ENCODE measurements around the gene ME3.

The ME3 gene

DNA sequence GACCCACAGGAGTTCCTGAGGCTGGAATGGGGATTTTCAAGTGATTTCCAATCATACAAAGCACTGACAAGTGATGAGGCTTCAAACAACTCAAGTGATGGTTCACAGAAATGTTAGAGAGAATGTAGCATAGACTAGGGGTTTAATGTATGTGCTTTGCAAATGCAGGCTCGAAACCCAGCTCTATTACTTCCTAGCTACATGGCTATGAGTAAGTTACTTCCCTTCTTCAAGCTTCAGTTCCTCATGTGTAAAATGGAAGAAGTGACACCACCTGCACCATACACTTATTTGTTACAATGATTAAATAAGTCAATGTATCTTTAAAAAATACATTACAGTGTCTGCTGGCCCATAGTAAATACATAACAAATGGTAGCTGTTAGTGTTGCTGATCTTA is 158.0 kb downstream of the ME3 start:
- no peak for DNase-seq (ENCODE audit: low spot score)

DNA sequence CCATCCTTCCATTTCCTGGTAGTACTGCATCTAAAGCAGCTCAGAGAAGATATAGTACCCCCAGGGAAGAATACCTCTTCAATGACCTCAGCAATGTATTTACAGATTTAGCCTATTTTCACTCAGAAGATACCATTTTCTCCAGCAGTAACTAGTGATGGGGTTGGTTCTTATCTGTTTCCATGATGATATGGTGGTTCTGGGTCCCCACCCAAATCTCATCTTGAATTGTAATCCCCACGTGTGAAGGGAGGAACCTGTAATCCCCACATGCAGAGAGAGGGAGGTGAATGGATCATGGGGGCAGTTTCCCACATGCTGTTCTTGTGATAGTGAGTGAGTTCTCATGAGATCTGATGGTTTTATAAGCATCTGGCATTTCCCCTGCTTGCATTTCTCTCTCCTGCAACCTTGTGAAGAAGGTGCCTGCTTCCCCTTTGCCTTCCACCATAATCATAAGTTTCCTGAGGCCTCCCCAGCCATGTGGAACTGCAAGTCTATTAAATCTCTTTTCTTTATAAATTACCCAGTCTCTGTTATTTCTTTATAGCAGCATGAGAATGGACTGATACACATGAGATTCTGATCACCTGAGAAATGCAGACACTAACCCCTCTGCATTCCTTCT is 158.6 kb downstream of the ME3 start:
- DNase-seq (ENCODE audit: low spot score), result no peak

DNA sequence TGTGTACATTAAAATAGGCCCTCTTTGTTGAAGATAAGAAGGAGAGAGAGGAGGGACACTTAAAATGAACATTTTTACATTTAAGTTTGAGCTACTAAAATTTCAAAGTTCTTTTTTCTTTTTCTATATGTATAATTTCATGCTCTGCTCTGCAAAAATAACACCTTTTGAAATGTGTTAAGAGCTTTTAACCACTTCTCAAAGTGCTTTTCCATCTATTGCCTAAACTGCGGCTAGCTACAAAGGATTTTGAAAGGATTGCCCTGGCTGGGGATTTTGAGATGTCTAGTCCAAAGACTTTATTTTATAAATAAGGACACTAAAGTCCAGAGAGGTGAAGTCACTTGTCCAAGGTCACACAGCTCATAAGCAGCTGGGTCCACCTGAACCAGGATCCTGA is 159.3 kb downstream of the ME3 start:
- no peak for DNase-seq (ENCODE audit: low spot score)

DNA sequence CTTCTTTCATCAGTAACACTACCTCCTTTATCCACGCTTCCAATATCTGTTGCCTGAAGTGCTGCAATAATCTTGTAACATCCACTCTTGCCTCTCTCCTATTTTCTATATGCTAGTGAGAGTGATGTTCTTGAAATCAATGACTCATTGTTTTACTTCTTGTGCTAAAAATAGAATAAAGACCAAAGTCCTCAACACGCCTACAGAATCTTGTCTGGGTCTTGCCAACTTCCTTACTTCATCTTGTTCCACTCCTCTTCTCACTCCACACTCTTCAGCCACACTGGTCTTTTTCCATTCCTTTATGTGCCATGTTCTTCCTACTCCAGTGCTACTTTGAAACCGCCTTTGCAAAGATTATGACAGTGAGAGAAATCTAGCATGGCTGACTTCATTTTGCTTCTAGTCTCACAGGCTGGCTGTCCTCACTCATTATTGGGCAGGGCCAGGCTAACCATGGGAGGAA is 161.3 kb downstream of the ME3 start:
- DNase-seq (ENCODE audit: low spot score), result no peak

DNA sequence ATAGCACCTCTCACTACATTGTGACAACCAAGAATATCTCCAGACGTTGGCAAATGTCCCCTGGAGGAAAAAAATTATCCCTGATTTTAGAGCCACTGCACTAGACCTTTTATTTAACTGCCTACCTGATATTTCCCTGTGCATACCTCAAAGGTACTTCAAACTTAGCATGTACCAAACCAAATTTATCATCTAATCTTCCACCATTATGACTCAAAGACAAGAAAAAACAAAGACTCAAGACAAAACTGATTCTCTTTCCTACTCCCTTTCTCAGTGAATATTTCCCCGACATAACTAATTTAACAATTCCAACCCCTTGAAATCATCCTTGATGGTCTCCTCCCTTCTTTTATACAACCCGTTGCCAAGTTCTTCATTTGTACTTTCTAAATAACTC is 161.7 kb downstream of the ME3 start:
- DNase-seq (ENCODE audit: low spot score), result no peak

DNA sequence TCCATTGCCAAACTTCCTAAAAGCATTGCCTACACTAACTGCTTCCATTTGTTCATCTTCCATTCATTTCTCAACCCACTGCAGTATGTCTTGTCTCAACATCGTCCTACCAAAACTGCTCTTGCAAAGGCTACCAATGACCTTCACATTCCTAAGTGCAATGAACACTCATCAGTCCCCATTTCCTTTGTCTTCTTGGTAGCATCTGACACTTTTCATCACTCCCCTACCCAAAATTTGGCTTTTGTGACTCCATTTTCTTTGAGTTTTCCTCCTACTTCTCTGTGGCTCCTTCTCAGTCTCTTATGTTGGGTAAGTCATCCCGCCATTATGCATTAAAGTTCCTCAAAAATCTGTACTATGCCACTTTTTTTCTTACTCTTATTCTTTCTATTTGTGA is 162.3 kb downstream of the ME3 start:
- DNase-seq (ENCODE audit: low spot score), result no peak

DNA sequence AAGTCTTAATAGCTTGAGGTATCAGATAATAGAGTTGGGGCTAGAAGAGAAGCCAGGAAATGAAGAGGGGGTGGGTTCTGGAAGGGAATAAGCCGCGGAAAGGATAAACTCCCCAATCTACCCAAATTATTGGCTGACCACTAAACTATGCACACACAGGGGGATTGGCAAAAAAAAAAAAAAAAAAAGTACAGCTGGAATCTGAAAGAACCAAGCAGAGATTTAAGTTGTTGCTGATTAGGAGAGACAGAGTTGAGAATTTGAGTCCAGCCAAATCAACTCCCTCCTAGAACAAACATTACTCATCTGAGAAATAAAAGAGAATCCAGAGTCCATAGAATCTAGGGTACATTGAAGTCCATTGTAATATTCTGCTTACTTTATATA is 162.8 kb downstream of the ME3 start:
- no peak for DNase-seq (ENCODE audit: low spot score)

DNA sequence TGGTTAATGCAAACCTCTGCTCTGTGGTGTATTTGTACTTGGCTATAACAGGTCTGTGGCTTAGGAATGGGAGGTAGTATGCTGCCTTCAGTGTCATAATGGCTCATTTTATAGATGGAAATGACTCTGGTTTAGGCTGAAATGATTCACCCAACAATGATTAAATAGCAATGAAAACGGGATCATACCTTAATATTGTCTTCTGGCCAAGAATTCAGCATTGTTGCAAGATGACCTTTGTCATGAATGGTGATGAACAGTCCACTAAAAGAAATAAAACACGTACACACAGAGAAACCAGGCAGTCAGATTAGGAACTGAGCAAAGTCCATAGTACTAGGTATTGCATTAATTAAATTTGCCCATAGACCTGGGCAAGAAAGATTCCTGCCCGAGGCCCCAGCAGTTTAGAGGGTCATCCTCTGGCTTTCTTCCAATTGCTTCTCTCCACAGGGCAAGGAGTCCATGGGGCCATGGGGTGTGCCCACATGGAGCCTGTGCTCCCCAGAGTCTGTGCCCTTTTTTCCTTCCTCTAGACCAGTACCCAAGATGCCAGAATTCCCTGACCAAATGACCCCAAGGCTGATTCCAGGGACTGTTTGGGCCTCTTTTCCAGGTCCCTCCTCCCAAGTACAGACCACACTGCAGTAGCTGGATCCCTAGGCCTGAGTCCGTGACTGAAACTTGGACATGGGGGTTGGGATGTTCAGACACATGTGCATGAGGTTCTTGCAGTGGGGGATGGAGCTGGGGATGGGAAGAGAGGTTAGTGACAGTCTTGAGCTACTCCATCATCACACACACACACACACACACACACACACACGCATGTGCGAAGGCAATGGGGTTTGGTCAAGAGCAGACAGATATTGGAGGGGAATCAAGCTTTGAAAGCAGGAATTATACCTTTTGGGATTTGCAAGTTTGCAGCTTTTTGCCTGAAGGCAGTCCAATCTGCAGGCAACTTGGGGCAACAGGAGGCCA is 163.5 kb downstream of the ME3 start:
- no peak for DNase-seq (ENCODE audit: low spot score)

DNA sequence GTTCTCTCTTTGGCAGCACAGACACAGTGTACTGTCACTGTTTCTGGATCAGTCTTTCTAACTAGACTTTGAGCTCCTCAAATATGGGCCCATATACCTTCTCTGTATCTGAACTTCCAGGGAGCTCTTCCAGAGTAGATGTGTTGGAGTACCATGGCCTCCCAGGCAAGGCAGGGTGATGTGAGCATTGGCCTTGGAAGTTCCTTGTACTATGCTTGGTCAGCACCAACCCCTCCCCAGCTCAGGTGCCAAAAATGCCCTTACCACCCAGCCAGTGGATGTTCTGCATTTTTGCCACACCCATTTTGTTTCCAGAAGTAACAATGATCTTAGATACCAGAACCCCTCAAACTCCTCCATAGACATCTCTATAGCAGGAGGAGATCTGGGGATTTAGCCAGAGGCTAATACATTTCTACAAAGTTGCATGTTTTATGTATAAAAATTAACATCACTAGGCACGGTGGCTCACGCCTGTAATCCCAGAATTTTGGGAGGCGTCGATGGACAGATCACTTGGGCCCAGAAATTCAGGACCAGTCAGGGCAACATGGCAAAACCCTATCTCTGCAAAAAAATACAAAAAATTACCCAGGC is 165.1 kb downstream of the ME3 start:
- DNase-seq (ENCODE audit: low spot score), result no peak

DNA sequence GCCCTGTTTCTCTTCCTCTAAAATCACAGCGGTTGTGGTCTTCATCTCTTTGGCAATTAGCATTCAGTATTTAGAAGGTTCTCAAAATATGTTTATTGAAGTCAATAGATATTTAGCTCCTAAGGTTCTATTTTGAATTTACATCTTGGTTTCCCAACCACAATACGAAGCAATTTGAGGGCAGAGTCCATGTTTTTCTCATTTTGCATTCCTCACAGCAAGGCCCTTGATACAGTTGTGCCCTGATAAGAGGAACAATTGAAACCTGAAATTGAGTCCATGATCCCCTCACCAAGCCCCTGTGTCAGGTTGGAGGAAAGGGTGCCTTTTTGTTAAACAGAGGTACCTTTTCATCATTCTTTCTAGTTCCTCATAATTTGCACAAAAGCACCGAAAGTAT is 166.2 kb downstream of the ME3 start:
- no peak for DNase-seq (ENCODE audit: low spot score)

DNA sequence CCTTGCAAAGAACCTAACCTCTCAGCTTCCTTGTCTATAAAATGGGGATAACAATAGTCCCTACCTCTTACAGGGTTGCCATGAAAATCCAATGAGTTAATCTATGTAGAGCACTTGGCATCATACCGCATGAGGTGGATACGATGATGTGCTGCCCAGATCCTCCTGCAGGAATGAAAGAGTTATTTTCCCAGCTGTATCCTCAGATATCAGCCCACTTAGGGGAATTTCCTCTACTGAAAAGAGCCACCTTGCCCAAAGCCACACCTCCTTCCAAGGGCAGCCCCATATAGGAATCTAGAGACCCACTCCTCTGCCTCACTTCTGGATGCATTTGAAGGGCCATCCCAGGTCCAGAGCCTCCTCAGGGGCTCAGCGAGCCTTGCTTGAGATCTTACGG is 169.3 kb downstream of the ME3 start:
- DNase-seq (ENCODE audit: low spot score), result no peak

DNA sequence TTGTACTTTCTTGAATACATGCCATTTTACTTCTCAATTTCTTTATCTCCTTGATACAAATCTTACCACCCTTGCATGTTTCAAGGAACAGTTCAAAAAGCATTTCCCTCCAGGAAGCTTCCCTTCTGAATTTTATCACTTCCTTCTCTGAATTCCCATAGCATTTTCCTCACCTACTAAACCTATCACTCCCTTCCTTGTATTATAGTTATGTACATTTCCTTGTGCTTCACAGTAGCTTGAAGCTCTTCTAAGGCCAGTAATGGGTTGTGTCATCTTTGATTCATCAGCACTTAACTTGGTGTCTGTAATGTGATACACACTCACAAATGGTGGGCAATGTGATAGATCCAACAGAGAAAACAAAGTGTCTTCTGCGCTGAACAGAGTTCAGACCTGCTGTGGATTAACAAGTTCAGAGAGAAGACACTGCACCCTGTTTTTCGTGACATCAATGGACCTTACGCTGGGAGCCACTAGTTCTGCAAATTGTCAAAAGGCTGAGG is 170.2 kb downstream of the ME3 start:
- DNase-seq (ENCODE audit: low spot score), result no peak

DNA sequence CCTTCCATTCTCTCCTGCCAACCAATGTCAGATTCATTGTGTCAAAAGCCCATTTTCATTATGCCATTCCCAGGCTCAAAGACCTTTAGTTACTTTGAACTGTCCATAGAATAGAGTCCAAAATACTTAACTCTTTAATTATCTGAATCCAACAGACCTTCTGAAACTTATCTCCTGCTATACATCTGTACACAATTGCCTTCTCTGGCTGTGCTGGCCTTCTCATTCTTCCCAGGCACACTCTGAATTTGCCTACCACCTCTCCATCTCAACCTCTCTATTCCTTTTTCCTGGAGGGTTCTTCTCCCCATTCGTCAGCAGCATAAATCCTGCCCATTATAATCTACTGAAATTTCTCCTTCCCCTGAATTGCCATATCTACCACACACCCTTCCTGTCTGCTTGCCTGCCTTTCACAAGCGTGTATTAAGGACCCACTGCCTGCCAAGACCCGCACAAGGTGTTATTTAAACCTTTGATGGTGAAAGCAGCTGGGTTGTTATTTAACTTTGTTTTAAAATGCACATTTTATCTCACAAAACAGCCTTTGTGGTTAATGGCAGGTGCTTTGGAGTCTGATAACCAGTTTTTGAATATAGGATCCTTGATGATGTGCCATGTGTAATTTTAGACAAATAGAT is 171.8 kb downstream of the ME3 start:
- DNase-seq (ENCODE audit: low spot score), result no peak

DNA sequence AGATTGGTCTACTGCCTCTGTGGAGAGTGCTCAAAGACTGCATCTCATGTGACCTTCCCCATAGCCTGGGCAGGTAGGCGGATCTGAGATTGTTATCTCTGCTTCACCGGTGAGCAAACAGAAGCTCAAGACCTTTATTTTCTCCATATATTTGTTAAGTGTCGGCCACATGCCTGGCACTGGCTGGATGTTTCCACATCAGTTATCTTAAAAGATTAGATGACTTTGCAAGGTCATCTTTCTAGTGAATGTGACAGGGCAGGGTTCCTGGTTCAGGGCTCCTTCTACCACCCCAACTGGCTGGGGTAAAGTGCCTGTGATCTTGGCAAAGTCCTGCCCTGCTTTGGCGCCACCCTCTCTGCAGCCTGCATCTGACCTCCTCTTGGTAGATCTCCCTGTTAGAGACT is 172.7 kb downstream of the ME3 start:
- no peak for DNase-seq (ENCODE audit: low spot score)

DNA sequence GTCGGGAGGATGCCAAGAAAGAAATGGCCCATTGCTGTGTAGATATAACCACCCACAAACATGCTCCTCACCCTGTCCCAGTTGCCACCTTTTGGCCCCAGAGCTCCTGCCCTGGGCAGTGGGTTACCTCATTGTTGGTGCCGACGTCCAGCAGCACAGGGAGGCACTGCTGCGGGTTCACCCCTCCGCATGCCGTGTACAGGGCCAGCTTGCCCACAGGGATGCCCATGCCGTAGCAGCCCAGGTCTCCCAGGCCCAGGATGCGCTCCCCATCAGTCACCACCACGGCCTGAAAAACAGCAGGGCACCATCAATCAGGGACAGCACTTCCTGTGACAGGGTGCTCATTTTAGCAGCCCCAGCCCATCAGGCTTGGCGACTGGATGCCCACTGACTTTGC is 174.6 kb downstream of the ME3 start:
- DNase-seq (ENCODE audit: low spot score), result no peak

DNA sequence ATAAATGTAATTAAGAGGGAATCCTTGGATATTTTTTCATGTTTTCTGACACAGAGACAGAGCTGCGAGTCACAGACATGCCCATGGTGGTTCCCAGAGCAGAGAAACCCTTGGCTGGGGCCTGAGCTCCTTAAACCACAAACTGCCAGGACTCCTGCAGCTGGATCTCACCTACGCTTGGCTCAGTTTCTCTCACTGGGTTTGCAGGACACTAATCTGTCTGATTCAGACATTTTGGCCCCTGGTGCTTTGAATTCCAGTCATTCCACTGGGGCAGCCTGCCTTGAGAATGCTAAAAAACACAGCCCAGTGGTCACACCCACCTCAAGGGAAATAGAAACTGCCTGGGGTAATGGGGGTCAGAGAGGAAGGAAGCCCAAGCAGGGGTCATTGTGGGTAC is 175.1 kb downstream of the ME3 start:
- DNase-seq (ENCODE audit: low spot score), result no peak

DNA sequence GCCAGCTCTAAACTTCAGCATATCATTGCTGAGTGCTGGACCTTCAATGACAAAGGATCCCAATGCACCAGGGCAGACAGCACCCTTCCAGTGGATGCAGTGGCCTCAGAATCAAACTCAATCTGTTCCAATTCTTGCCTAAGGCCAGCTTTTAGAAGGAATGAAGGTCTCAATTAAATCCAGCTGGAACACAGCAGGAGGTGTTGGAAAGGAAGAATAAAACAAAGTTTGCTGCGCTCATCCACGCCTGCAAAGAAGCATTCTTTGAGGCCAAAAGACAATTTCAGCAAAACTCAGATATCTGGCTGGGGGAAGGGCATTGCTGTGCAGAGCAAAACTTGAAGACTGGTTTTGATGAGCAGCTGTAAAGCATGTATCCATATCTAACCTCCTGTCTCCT is 177.1 kb downstream of the ME3 start:
- DNase-seq (ENCODE audit: low spot score), result no peak

DNA sequence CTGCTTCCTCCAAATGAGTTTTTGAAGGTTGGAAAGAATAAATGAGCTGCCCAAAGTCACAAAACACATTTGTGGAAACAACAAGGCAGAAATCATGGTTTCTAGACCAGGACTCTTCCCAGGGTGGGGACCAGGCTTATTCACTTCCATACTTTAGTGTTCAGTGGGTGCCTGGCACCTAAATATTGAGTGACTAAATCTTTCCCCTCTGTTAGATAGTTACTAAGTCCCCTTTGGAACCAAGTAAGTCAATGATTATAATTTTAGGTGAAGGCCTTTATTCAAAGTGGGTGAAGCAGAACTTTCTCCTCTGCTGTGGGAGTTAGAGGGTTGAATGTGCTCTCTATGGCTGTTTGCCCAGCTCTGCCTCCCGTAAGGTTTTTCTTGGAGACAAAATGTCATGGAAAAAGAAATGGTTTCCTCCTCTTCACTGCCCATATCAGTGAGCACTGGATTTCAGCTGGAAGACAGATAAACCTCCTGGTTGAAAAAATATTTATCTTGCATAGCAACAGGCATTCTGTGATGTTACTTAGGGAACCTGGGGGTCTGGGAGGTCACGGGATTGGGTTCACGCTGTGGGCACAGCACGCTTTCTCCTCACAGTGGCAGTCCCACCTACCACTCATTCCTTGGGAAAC is 179.9 kb downstream of the ME3 start:
- DNase-seq (ENCODE audit: low spot score), result no peak

DNA sequence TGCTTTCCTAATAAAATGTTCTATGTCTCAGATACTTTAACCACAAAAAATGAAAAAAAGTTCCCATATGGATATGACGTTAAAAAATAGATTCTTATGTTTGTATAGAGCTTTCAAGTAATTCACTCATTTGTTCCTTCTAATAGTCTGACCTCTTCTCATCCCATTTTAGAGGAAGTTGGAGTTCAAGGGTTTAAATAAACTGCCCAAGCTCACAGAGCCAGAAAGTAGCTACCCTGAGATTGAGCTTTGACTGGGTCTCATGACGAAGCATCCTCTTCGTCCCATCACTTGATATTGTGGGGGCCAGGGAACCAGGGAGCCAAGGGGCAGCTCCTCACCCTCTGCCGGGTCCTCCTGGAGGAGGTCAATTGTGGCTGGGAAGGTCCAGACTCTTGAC is 181.4 kb downstream of the ME3 start:
- no peak for DNase-seq (ENCODE audit: low spot score)

DNA sequence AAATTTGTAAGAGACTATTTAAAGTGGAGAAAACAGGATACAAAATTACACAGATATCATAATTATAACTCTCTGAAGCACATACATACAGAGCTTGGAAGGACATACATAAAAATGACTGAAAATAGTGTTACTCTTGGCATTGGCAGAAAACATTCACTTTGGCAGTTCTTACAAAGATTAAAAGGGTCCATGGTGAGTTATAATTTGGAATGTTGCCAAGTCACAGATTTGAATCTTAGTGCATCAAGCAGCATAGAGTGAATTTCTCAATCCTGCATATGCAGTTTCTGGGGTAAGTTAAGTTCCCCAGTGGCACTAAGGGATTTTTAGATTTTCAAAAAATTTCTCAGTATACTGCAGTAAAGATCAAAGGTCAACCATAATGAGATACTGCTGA is 181.8 kb downstream of the ME3 start:
- DNase-seq (ENCODE audit: low spot score), result no peak

DNA sequence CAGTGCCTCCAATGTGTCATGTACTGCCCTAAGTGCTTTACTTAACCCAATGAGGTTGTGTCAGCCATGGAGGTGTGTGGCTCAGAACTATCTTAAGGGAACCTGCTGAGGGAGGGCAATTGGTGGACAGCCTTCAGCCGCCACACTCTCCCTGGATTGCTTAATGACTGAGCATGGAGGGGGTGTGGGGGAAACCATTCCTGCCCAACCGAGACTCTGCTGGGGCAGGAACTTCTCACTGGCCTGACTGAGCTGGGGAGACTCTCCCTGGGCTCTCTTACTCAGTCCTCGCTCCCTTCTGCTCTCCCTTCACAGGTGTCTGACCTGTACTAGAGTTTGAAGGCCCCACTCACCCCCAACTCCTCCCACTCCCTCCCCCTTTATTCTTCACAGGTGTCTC is 183.0 kb downstream of the ME3 start:
- no peak for DNase-seq (ENCODE audit: low spot score)

DNA sequence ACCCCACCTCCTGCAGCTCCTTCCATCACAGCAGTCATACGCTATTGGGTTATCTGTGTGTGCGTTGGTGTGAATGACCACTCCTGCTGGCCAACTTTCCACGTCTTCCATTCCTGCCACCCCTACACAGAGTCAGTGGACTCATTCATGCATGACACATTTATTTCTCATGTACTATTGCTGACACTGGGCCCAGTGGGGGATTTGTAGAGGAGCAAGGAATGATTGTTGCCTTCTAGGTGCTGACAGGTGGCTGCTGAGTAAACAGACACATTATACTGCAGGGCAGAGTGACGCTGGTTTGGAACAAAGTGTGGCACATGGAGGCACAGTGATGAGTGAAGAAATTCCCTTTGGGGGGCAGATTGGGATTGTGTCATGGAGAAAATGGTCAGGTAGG is 183.9 kb downstream of the ME3 start:
- DNase-seq (ENCODE audit: low spot score), result no peak

All from pons (tissue), 1 donor.